GM12864 (cell line): ENCODE data around the gene TMPRSS9.
"Not testable (repeated sequence)": the region's sequence is repeated elsewhere in the genome, so short reads cannot be mapped to it uniquely, and the experiment has no call there.

Experiments
- DNase-seq: peaks from one replicate; pipeline ENCODE4 v3.0.0-alpha.2; 2011; ENCODE audit warnings: low read depth
- H3K4me3 ChIP-seq: 2 replicates; pipeline ENCODE4 v1.5.1; 2011; ENCODE audit warnings: mild to moderate bottlenecking, low read depth, low read length, control low read depth
- TF ChIP-seq, protein P1 (sequence below): IDR thresholded peaks from 2 replicates; pipeline ENCODE4 v1.5.1; 2011; ENCODE audit warnings: low read depth, mild to moderate bottlenecking, moderate library complexity, low read length, control low read depth, inconsistent platforms; ENCODE audit errors: missing control alignments

Gene TMPRSS9

DNA sequence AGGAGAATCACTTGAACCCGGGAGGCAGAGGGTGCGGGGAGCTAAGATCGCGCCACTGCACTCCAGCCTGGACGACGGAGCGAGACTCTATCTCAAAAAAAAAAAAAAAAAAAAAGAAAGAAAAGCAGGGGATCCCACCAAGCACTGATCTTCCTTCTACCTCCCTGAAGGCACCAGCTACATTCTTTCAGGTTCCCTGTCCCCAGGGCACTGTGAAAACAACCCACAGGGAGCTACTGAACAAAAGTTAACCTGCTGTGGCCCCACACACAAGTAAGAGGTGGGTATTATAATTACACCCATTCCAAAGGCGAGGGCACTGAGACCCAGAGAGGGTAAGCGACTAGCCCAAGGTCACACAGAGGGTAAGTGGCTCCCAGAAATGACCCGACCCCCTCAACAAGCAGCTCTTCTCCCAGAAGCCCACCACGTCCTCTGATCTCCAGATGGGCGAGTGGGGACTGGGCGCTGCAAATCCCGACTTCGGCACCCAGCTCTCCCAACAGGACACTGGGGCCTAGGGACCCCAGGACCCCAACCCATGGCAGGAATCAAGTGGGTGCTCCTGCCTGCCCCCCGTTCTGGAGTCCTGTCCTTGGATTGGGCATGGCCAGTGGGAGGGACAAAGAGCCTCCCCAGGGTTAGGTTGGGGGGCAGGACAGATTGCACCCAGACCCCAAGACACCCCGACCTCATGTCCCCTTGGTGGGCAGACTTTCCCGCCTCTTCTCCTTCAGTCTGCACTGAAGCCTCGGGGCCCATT lies 94.3 kb downstream of the TMPRSS9 start:
- TF ChIP-seq, protein P1, sequence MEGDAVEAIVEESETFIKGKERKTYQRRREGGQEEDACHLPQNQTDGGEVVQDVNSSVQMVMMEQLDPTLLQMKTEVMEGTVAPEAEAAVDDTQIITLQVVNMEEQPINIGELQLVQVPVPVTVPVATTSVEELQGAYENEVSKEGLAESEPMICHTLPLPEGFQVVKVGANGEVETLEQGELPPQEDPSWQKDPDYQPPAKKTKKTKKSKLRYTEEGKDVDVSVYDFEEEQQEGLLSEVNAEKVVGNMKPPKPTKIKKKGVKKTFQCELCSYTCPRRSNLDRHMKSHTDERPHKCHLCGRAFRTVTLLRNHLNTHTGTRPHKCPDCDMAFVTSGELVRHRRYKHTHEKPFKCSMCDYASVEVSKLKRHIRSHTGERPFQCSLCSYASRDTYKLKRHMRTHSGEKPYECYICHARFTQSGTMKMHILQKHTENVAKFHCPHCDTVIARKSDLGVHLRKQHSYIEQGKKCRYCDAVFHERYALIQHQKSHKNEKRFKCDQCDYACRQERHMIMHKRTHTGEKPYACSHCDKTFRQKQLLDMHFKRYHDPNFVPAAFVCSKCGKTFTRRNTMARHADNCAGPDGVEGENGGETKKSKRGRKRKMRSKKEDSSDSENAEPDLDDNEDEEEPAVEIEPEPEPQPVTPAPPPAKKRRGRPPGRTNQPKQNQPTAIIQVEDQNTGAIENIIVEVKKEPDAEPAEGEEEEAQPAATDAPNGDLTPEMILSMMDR = no peak
- peak overlapping the region; percentile 83 for H3K4me3 ChIP-seq

DNA sequence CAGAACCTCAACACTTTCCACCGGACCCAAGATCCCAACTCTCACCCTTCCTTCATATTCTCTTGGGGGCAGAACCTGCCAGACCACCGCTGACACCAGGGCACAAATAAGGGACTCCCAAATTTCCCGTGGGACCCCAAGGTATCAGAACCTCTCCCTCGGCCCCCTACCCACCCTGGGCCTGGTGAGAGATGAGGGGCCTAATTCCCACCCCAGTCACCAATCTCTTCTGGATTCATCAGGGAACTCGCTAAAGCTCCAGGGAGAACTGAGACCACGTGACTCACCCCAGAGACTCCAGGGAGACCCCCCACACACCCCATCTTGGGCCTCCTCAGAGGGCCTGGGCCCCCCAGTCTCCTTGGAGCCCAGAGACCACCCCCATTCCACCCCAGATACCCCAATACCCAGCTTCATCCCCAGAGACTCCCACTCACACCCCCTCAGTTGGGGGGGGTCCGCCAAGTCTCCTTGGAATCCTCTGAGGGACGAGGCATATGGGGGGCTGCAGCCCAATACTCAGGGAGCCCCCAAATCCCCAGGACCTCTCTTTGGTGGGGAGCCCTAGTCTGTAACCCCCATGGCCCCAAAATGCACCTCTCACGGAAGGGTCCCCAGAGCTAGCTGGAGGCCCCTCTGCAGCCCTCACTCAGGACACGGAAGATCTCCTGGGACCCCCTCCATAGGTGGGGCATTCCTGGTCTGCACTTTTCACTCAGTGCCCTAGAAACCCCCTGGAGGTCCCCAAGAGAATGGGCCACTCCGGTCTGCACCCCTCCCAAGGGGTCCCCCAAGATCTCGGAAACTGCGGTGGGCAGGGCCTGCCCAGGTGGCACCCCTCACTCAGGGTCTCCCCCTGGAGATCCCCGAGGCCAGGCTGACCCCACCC lies 95.1 kb downstream of the TMPRSS9 start:
- H3K4me3 ChIP-seq = peak overlapping the region; percentile 83
- no peak for DNase-seq
- TF ChIP-seq, protein P1 = no peak

More for the DNA sequence above, 94.3 kb downstream of the TMPRSS9 start:
- DNase-seq = no peak

DNA sequence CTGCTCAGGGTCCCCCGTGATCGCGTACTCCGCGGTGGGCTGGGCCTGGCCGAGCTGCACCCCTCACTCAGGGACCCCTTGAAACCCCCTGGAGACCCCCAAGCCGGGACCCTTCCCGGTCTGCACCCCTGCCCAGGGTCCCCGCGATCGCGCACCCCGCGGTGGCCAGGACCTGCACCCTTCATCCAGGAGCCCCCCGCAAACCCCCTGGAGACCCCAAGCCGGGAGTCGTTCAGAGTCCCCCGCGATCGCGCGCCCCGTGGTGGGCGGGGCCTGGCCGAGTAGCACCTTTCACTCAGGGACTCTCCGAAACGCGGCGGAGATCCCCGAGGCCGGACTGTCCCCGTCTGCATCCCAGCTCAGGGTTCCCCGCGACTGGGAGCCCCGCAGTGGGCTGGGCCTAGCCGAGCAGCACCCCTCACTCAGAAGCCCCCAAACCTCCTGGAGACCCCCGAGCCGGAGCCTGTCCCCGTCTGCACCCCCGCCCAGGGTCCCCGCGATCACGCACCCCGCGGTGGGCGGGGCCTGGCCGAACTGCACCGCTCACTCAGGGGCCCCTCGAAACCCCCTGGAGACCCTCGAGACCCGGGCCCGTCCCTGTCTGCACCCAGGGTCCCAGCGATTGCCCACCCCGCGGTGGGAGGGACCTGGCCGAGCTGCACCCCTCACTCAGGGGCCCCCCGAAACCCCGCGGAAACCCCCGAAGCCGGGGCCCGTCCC lies 95.9 kb downstream of the TMPRSS9 start:
- DNase-seq = no peak

DNA sequence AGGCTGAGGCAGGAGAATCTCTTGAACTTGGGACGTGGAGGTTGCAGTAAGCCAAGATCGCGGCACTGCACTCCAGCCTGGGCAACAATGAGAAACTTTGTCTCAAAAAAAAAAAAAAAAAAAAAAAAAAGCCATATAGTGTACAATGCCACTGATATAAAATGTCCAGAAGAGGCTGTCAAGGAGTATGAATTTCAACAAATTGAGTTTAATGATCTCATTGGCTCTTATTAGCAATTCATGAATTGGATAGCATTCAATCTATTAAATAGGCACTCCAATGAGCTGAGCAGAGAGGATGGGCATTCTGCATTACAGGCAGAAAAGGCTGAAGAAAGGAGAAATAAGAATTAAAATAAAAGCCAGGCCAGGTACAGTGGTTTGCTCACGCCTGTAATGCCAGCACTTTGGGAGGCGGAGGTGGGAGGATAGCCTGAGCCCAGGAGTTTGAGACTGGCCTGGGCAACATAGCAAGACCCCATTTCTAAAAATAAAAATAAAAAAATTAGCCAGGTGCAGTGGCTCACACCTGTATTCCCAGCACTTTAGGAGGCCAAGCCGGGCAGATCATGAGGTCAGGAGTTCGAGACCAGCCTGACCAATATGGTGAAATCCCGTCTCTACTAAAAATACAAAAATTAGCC lies 97.5 kb downstream of the TMPRSS9 start:
- H3K4me3 ChIP-seq = peak overlapping the region; percentile 42
- TF ChIP-seq, protein P1 = no peak

More for the DNA sequence above, 95.9 kb downstream of the TMPRSS9 start:
- TF ChIP-seq, protein P1 = no peak
- peak overlapping the region; percentile 83 for H3K4me3 ChIP-seq

DNA sequence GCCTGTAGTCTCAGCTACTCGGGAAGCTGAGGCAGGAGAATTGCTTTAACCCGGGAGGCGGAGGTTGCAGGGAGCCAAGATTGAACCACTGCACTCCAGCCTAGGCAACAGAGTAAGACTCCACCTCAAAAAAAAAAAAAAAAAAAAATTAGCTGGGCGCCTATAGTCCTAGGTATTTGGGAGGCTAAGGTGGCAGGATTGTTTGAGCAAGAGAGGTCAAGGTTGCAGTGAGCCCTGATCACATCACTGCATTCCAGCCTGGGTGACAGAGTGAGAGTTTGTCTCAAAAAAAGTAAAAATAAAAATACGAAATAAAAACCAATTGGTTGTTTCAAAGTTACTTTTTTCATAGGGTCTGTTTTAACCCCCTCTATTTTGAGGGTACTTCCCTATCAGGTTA lies 98.0 kb downstream of the TMPRSS9 start:
- TF ChIP-seq, protein P1 = no peak
- DNase-seq = no peak

More for the DNA sequence above, 97.5 kb downstream of the TMPRSS9 start:
- DNase-seq = no peak

DNA sequence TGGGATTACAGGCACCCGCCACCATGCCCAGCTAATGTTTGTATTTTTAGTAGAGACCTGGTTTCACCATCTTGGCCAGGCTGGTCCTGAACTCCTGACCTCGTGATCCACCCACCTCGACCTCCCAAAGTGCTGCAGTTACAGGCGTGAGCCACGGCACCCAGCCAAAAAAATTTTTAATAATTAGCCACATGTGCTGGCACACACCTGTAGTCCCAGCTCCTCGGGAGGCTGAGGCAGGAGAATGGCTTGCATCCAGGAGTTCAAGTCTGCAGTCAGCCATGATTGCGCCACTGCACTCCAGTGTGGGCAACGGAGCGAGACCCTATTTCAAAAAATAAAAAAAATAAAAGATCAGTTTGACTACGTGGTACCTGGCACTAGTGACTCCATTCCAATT lies 98.7 kb downstream of the TMPRSS9 start:
- DNase-seq = not testable (repeated sequence)

More for the DNA sequence above, 98.0 kb downstream of the TMPRSS9 start:
- no peak overlapping the region for H3K4me3 ChIP-seq

More for the DNA sequence above, 98.7 kb downstream of the TMPRSS9 start:
- not testable (repeated sequence) for H3K4me3 ChIP-seq
